SU-DHL-6 (cell line): ENCODE results near the gene SUSD4.

ENCODE experiments used
- CTCF ChIP-seq: fragments of 200-600 bp; sonication (generic); IDR thresholded peaks from one replicate; pipeline ENCODE4 v1.5.1; 2017; ENCODE audit warnings: antibody characterized with exemption, mild to moderate bottlenecking, low read length, moderate library complexity; ENCODE audit not compliant: insufficient read depth, poor library complexity, severe bottlenecking
- EZH2phosphoT487 ChIP-seq: fragments of 200-600 bp; sonication (generic), shearing (Covaris generic); conservative IDR thresholded peaks from 2 replicates; pipeline ENCODE4 v1.6.1; 2018; ENCODE audit warnings: mild to moderate bottlenecking, antibody characterized with exemption, low read length, moderate library complexity, mixed read lengths

GRCh38 chr1:223276029-223276428, 87.9 kb downstream of the SUSD4 start:
- no peak for TF ChIP-seq EZH2phosphoT487
- no peak for TF ChIP-seq CTCF
